A549 treated with CORT108297 at 1 μM for 4 hours (cell line): ENCODE data around the gene SMPX. TPM values are rescaled to one million over a fixed set of nuclear protein-coding genes. Genes with fewer than 3 reads are reported as not detected.

Experiments used
- total RNA-seq: library from RNA; stranded (reverse); fragments of 200-300 nt; extraction: Qiagen RNA extraction; gene quantifications from 5 replicates; pipeline ENCODE4 v1.2.3, GENCODE V29; 2022

SMPX gene
- total RNA-seq, result not detected in 5 replicates

GRCh38 chrX:21757960-21758359, at the start of gene SMPX:
Gene SMPX, minus strand, starts transcription at chrX:21758116. Its CDS starts 3,826 bp downstream, at chrX:21754290.

GRCh38 chrX:21658152-21658737, 99.7 kb downstream of the SMPX start, which contains the start of gene KLHL34:
Gene KLHL34, minus strand, starts transcription at chrX:21658330. Its CDS starts 542 bp downstream, at chrX:21657788.

Other genes starting within 250 kb of the SMPX start
- not detected in 5 replicates for gene KLHL34, start 99.8 kb downstream of the SMPX start, total RNA-seq
- gene MBTPS2, start 81.5 kb upstream of the SMPX start, total RNA-seq, result 21.0 to 26.0 TPM (median 25.3 TPM) in 5 replicates
- 2.3 to 2.8 TPM (median 2.4 TPM) in 5 replicates for gene YY2, start 97.9 kb upstream of the SMPX start, total RNA-seq
- 190 to 253 TPM (median 196 TPM) in 5 replicates for gene SMS, start 182.6 kb upstream of the SMPX start, total RNA-seq